Peyer's patch (tissue), 4 donors: ENCODE results near the gene GZF1. TPM values are rescaled to one million over a fixed set of nuclear protein-coding genes. Genes with fewer than 3 reads are reported as not detected.

Experiments used
- DNase-seq, 3 donors: peaks; one replicate each; pipeline ENCODE4 v3.0.0-alpha.2; 2017 to 2019
- H3K27ac ChIP-seq, 4 donors: fragments of 200-600 bp; sonication (generic); one replicate each; pipeline ENCODE4 v1.5.1; 2016 to 2019
- H3K27me3 ChIP-seq, 2 donors: fragments of 200-600 bp; sonication (generic); one replicate each; pipeline ENCODE4 v1.5.1; 2019
- H3K36me3 ChIP-seq, 3 donors: fragments of 200-600 bp; sonication (generic); one replicate each; pipeline ENCODE4 v1.5.1; 2016 to 2019
- H3K4me1 ChIP-seq, 4 donors: fragments of 200-600 bp; sonication (generic); one replicate each; pipeline ENCODE4 v1.5.1; 2016 to 2019
- H3K4me3 ChIP-seq, 4 donors: fragments of 200-600 bp; sonication (generic); 1 replicate in 3 of 4; 2 replicates in 1 of 4; pipeline ENCODE4 v1.5.1; 2016 to 2019; ENCODE audit warnings: mild to moderate bottlenecking in 1 of 4
- H3K9me3 ChIP-seq, 4 donors: fragments of 200-600 bp; sonication (generic); one replicate each; pipeline ENCODE4 v1.5.1; 2016 to 2019; ENCODE audit warnings: mild to moderate bottlenecking in 1 of 4
- CTCF ChIP-seq, 6 experiments: fragments of 450-650 bp in 4 of 6; fragments of 200-600 bp in 2 of 6; sonication (generic) in 1 of 6; IDR thresholded peaks; one replicate each; pipeline ENCODE4 v1.5.1; 2017 to 2019; ENCODE audit warnings: antibody characterized with exemption in 6 of 6, mild to moderate bottlenecking in 3 of 6, moderate library complexity in 1 of 6
- POLR2A ChIP-seq, 2 donors: fragments of 450-650 bp; IDR thresholded peaks; one replicate each; pipeline ENCODE4 v1.5.1; 2017; ENCODE audit warnings: antibody characterized with exemption in 2 of 2, mild to moderate bottlenecking in 2 of 2, moderate library complexity in 2 of 2
- total RNA-seq, 4 donors: library from RNA; depleted of rRNA; stranded (reverse); fragments of >200 nt; gene quantifications; one replicate each; pipeline ENCODE4 v1.1.0, GENCODE V29; 2016

GZF1 gene
- total RNA-seq, 4 donors from 2014 or later = 5.8 to 14.5 (median 7.9) TPM

GRCh38 chr20:23415959-23416583 is 54.1 kb downstream of the GZF1 start:
- peaks cover 0 to 18% (median 0%) of the 10 kb centered on the region in 4 donors for H3K4me1 ChIP-seq
- no peaks in the 10 kb centered on the region for H3K9me3 ChIP-seq
- H3K36me3 ChIP-seq = no peaks in the 10 kb centered on the region
- no peak overlapping the region for H3K27ac ChIP-seq
- no peak overlapping the region for H3K4me3 ChIP-seq
- no peak for TF ChIP-seq CTCF (IDR thresholded peaks at IDR 0.05)
- no peak for TF ChIP-seq POLR2A (IDR thresholded peaks at IDR 0.05)
- no peak for DNase-seq
- H3K27me3 ChIP-seq = no peaks in the 10 kb centered on the region

- no peak for TF ChIP-seq CTCF (IDR thresholded peaks at IDR 0.05)
- no peak for TF ChIP-seq POLR2A (IDR thresholded peaks at IDR 0.05)
- H3K36me3 ChIP-seq = no peaks in the 10 kb centered on the region
- H3K4me1 ChIP-seq = peaks cover 0 to 12% (median 1%) of the 10 kb centered on the region in 4 donors
- H3K27ac ChIP-seq = no peak overlapping the region
- DNase-seq = no peak
- H3K4me3 ChIP-seq = no peak overlapping the region
- no peaks in the 10 kb centered on the region for H3K27me3 ChIP-seq
- no peaks in the 10 kb centered on the region for H3K9me3 ChIP-seq
Measured at GRCh38 chr20:23417861-23418260, 55.9 kb downstream of the GZF1 start.

GRCh38 chr20:23419657-23419994 is 57.6 kb downstream of the GZF1 start:
- H3K4me3 ChIP-seq = peak overlapping the region in 3 of 4 donors; percentile 70 to 91 (median 81)
- H3K4me1 ChIP-seq = peaks cover 0 to 12% (median 1%) of the 10 kb centered on the region in 4 donors
- H3K36me3 ChIP-seq = no peaks in the 10 kb centered on the region
- peak overlapping the region in 3 of 4 donors; percentile 81 to 85 (median 82) for H3K27ac ChIP-seq
- no peaks in the 10 kb centered on the region for H3K9me3 ChIP-seq
- DNase-seq = no peak
- H3K27me3 ChIP-seq = no peaks in the 10 kb centered on the region
- TF ChIP-seq CTCF (IDR thresholded peaks at IDR 0.05) (no peak), POLR2A (IDR thresholded peaks at IDR 0.05) (no peak)

GRCh38 chr20:23419995-23420901 is 58.3 kb downstream of the GZF1 start:
- TF ChIP-seq CTCF (IDR thresholded peaks at IDR 0.05) (no peak), POLR2A (IDR thresholded peaks at IDR 0.05) (no peak)
- peak overlapping the region; percentile 70 to 91 (median 79) for H3K4me3 ChIP-seq
- no peaks in the 10 kb centered on the region for H3K36me3 ChIP-seq
- H3K27ac ChIP-seq = peak overlapping the region; percentile 73 to 85 (median 82)
- peak; percentile 30 to 65 (median 65) for DNase-seq
- no peaks in the 10 kb centered on the region for H3K27me3 ChIP-seq
- H3K9me3 ChIP-seq = no peaks in the 10 kb centered on the region
- H3K4me1 ChIP-seq = peaks cover 0 to 12% (median 1%) of the 10 kb centered on the region in 4 donors

GRCh38 chr20:23420943-23421931 is 59.3 kb downstream of the GZF1 start, which contains the start of gene NAPB:
NAPB (minus strand) TSS chr20:23421488; CDS start chr20:23421402, 86 bp downstream.
- TF ChIP-seq CTCF (IDR thresholded peaks at IDR 0.05) (peak; percentile 53 to 90 (median 76)), POLR2A (IDR thresholded peaks at IDR 0.05) (peak; percentile 75 to 80)
- peak within 1 kb of the TSS; percentile 70 to 91 (median 79) for H3K4me3 ChIP-seq
- peak within 1 kb of the TSS; percentile 73 to 85 (median 82) for H3K27ac ChIP-seq
- H3K4me1 ChIP-seq = peaks cover 0 to 12% (median 1%) of the 10 kb centered on the region in 4 donors
- H3K36me3 ChIP-seq = no peaks in the 10 kb centered on the region
- H3K27me3 ChIP-seq = no peaks in the 10 kb centered on the region
- peak; percentile 94 to 97 (median 95) for DNase-seq
- H3K9me3 ChIP-seq = no peaks in the 10 kb centered on the region
